ENCODE results near the gene JDP2.

The JDP2 gene

DNA sequence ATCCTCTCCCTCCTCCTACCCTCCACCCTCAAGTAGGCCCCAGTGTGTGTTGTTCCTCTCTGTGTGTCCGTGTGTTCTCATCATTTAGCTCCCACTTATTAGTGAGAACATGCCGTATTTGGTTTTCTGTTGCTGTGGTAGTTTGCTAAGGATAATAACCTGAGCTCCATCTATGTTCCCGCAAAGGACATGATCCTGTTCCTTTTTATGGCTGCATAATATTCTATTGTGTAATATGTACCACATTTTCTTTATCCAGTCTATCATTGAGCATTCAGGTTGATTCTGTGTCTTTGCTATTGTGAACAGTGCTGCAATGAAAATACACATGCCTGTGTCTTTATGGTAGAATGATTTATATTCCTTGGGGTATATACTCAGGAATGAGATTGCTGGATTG is 30.5 kb downstream of the JDP2 start:
- H3K27ac ChIP-seq: peak overlapping the region in 3 of 11 experiments; percentile 40 to 62 (median 51); a peak in 6 of 22 replicates
- peak overlapping the region in 7 of 11 experiments; percentile 19 to 69 (median 46); a peak in 7 of 22 replicates for H3K9ac ChIP-seq
- H3K9me3 ChIP-seq (replicated peaks in 1 of 11): no peaks in the 10 kb centered on the region
- peak overlapping the region in 9 of 11 experiments; percentile 31 to 79 (median 74); a peak in 17 of 22 replicates for H3K4me2 ChIP-seq
- peaks cover 13 to 100% (median 87%) of the 10 kb centered on the region in 11 experiments; a peak in 18 of 22 replicates for H4K20me1 ChIP-seq
- no peaks in the 10 kb centered on the region for H3K27me3 ChIP-seq
- peaks cover 21 to 55% (median 50%) of the 10 kb centered on the region in 10 experiments for H3K4me1 ChIP-seq
- TF ChIP-seq Cebpa-rat (IDR thresholded peaks at IDR 0.05): no peak
- H3K36me3 ChIP-seq: peaks cover 14 to 97% (median 42%) of the 10 kb centered on the region in 11 experiments; a peak in 20 of 22 replicates
- no peak overlapping the region for H3K4me3 ChIP-seq

DNA sequence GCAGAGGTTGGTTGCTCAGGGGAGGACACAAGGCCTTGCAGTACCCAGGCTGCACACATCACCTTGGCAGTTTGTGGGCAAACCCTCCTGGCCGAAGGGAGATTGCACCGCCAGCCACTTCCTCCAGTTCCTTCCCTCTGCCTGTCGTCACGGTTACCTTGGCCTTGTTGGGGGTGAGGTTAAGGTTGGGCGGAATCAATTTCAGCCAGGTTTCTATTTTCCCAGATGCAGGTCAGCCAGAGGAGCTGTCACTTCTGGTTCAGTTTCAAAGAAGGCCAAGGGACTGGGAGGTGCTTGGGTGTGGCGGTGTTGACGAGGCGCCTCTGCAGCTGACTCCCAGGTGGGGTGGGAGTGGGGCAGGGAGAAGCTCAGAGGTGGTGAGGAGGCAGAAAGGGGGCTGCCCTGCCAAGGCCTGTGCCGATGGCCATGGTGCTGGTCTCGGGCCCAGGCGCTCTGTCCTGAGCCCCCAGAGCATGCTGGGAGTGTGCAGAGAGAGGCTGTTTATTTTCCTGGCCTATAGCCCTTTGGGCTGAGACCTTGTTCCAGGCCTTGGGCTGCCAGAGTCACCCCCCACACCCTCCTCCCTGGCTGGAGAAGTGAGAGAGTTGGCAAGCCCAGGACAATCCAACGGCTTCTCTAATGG is 31.4 kb downstream of the JDP2 start:
- Histone ChIP-seq H3K27ac (peak overlapping the region in 9 of 11 experiments; percentile 9 to 62 (median 37); a peak in 14 of 22 replicates), H3K27me3 (no peaks in the 10 kb centered on the region), H3K4me1 (peaks cover 13 to 49% (median 41%) of the 10 kb centered on the region in 10 experiments; a peak in 19 of 20 replicates), H3K36me3 (peaks cover 14 to 100% (median 50%) of the 10 kb centered on the region in 11 experiments; a peak in 20 of 22 replicates), H3K4me3 (no peak overlapping the region), H4K20me1 (peaks cover 13 to 100% (median 86%) of the 10 kb centered on the region in 11 experiments; a peak in 18 of 22 replicates), H3K4me2 (peak overlapping the region; percentile 2 to 79 (median 71); a peak in 19 of 22 replicates), H3K9ac (peak overlapping the region in 9 of 11 experiments; percentile 7 to 69 (median 46); a peak in 13 of 22 replicates), H3K9me3 (replicated peaks in 1 of 11) (no peaks in the 10 kb centered on the region)
- no peak for TF ChIP-seq Cebpa-rat (IDR thresholded peaks at IDR 0.05)

DNA sequence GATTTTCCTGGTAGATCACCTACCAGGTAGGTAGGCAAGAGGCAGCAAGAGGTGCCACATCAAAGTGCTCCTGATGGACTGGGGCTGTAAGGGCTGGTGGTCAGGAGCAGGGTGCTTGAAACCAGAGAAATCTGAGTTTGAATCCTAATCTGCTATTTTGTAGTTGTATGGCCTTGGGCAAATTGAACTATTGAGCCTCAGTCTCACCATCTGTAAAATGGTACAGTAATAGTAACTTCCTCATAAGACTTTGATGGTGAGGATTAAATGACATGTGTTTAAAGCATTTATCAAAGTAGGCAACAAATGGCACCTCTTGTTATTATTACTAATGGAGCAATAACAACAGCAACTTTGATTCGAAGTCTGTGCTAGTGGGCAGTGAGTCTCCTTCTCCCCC is 32.0 kb downstream of the JDP2 start:
- Histone ChIP-seq H3K4me2 (peak overlapping the region in 8 of 11 experiments; percentile 25 to 79 (median 72); a peak in 12 of 22 replicates), H3K36me3 (peaks cover 14 to 100% (median 56%) of the 10 kb centered on the region in 11 experiments), H3K4me3 (no peak overlapping the region), H4K20me1 (peaks cover 13 to 100% (median 84%) of the 10 kb centered on the region in 11 experiments; a peak in 18 of 22 replicates), H3K27me3 (no peaks in the 10 kb centered on the region), H3K4me1 (peaks cover 9 to 44% (median 36%) of the 10 kb centered on the region in 10 experiments; a peak in 19 of 20 replicates), H3K9ac (0 out of 22 replicates have a peak overlapping the region, but pooled peaks of 2 of the 11 experiments have one; percentile 46 to 47), H3K27ac (peak overlapping the region in 6 of 11 experiments; percentile 9 to 62 (median 36); a peak in 6 of 22 replicates), H3K9me3 (replicated peaks in 1 of 11) (no peaks in the 10 kb centered on the region)
- TF ChIP-seq Cebpa-rat (IDR thresholded peaks at IDR 0.05): no peak

DNA sequence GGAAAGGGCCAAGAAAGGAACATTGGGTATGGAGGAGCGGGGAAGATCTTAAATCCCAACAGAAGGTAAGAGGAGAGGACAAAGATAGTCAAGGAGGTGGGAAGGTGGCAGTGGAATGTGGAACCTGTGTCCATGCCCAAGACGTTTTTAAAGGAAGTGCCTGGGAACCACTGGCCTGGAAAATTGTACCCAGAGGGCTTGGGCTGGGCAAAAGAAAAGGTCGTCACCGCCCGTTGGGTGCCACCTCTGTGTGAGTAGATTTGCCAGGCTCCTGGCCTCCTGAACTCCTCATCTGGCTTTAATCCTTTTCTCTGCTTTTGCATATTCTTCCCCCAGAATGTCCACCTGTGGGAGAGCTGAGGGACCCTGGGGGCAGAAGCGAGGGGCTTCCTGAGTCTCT is 32.6 kb downstream of the JDP2 start:
- Histone ChIP-seq H4K20me1 (peaks cover 12 to 100% (median 83%) of the 10 kb centered on the region in 11 experiments; a peak in 18 of 22 replicates), H3K9ac (no peak overlapping the region), H3K4me3 (no peak overlapping the region), H3K36me3 (peaks cover 14 to 100% (median 61%) of the 10 kb centered on the region in 11 experiments), H3K27me3 (no peaks in the 10 kb centered on the region), H3K4me2 (peak overlapping the region in 7 of 11 experiments; percentile 8 to 79 (median 32); a peak in 7 of 22 replicates), H3K9me3 (replicated peaks in 1 of 11) (no peaks in the 10 kb centered on the region), H3K27ac (peak overlapping the region in 1 of 11 experiments; percentile 24; a peak in 1 of 22 replicates), H3K4me1 (peaks cover 6 to 38% (median 32%) of the 10 kb centered on the region in 10 experiments; a peak in 19 of 20 replicates)
- TF ChIP-seq Cebpa-rat (IDR thresholded peaks at IDR 0.05): no peak

DNA sequence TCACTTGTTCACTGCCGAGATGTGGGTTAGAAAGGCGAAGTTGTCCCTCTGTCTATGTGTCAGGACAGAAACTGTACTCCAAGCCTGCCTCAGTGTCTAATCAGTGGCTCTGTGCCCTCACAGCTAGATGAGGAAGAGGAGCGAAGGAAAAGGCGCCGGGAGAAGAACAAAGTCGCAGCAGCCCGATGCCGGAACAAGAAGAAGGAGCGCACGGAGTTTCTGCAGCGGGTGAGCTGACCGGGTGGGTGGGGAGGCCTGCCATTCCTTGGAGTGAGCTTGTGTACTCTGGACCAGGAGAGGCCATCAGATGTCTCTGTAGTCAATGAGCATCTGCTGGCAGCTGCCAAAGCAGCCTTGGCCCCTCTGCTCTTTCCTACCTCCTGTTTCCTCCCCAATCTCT is 33.5 kb downstream of the JDP2 start:
- Histone ChIP-seq H4K20me1 (peaks cover 12 to 100% (median 74%) of the 10 kb centered on the region in 11 experiments; a peak in 18 of 22 replicates), H3K4me1 (peaks cover 6 to 43% (median 31%) of the 10 kb centered on the region in 10 experiments; a peak in 18 of 20 replicates), H3K4me3 (no peak overlapping the region), H3K9ac (no peak overlapping the region; a peak in 1 of 22 replicates), H3K4me2 (0 out of 22 replicates have a peak overlapping the region, but pooled peaks of 2 of the 11 experiments have one; percentile 1 to 4), H3K36me3 (peaks cover 14 to 99% (median 56%) of the 10 kb centered on the region in 11 experiments), H3K27me3 (no peaks in the 10 kb centered on the region), H3K9me3 (replicated peaks in 1 of 11) (no peaks in the 10 kb centered on the region), H3K27ac (no peak overlapping the region)
- no peak for TF ChIP-seq Cebpa-rat (IDR thresholded peaks at IDR 0.05)

DNA sequence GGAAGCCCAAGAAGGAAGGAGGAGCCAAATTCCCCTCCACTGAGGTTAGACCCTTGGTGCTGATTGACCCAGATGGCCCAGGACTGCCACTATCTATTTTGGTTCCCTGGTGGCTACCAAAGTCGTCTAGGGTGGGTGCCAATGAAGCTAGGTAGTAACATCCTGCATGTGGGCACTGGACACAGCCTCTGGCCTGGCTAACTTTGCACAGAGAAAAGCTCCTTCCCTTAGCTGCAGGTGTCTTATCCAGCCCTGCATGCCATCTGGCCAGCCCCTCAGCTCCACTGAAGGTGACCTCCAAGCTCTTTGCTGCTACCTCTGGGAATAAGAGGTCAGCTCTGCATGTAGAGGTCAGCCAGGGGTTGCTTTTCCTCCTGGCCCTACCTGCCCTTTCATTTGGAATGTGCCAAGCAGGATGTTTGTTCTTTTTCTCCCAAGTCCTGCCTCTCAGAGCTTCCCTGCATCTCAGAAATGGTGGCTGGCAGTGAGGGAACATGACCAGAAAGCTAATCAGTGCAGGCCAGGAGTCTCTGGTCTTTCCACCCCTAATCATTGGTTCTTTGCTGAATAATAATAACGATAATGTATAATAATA is 34.0 kb downstream of the JDP2 start:
- Histone ChIP-seq H3K36me3 (peaks cover 14 to 99% (median 56%) of the 10 kb centered on the region in 11 experiments), H3K27me3 (no peaks in the 10 kb centered on the region), H3K4me2 (0 out of 22 replicates have a peak overlapping the region, but pooled peaks of 1 of the 11 experiments have one; percentile 1), H3K9me3 (replicated peaks in 1 of 11) (no peaks in the 10 kb centered on the region), H3K9ac (no peak overlapping the region), H4K20me1 (peaks cover 13 to 100% (median 69%) of the 10 kb centered on the region in 11 experiments; a peak in 18 of 22 replicates), H3K4me1 (peaks cover 6 to 48% (median 32%) of the 10 kb centered on the region in 10 experiments; a peak in 18 of 20 replicates), H3K4me3 (no peak overlapping the region), H3K27ac (no peak overlapping the region)
- TF ChIP-seq Cebpa-rat (IDR thresholded peaks at IDR 0.05): no peak

DNA sequence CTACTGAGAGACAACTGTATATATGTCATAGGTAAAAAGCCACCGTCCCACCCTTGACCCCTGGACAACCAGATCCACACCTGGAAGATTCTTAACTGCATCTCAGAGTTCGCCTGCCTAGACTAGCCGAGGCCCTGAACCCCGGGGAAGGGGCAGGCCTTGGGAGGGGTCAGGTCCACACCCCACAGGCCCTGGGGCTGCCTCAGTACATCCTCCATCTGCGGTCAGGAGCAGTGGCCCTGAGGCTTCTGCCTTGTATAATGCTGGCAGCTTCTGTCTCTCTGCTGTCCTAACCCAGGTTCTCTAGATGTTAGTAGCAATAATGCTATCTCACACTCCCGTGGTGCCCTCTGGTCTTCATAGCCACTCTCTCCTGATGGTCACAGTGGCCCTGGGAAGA is 36.8 kb downstream of the JDP2 start:
- H3K9me3 ChIP-seq (replicated peaks in 1 of 11): no peaks in the 10 kb centered on the region
- peaks cover 0 to 63% (median 33%) of the 10 kb centered on the region in 10 experiments; a peak in 15 of 20 replicates for H3K4me1 ChIP-seq
- no peak overlapping the region for H3K4me3 ChIP-seq
- H3K4me2 ChIP-seq: no peak overlapping the region
- H3K27ac ChIP-seq: no peak overlapping the region
- no peaks in the 10 kb centered on the region for H3K27me3 ChIP-seq
- H3K36me3 ChIP-seq: peaks cover 12 to 99% (median 76%) of the 10 kb centered on the region in 11 experiments
- no peak overlapping the region for H3K9ac ChIP-seq
- no peak for TF ChIP-seq Cebpa-rat (IDR thresholded peaks at IDR 0.05)
- peaks cover 5 to 100% (median 61%) of the 10 kb centered on the region in 11 experiments; a peak in 16 of 22 replicates for H4K20me1 ChIP-seq

DNA sequence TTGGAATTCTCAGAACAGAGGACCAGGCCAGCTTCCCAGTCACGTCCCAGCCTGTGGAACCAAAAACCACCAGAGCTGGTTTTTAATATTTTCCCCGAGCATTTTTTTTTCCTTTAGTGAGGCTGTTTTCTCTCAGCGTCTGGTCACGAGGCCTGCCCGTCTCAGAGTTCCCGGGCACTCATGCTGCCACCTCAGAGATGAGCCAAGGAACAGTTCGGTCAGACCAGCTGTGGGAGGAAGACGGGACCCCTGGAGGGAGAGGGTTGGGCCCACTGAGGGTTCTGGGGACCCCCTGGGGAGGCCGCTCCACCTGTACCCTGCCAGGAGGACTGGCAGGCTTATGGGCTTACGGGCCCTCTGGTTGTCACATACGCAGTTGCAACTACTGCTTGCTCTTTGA is 39.9 kb downstream of the JDP2 start:
- H3K9ac ChIP-seq: no peak overlapping the region
- peaks cover 0 to 53% (median 23%) of the 10 kb centered on the region in 10 experiments; a peak in 12 of 20 replicates for H3K4me1 ChIP-seq
- no peaks in the 10 kb centered on the region for H3K27me3 ChIP-seq
- H3K36me3 ChIP-seq: peaks cover 33 to 99% (median 79%) of the 10 kb centered on the region in 11 experiments
- H3K4me2 ChIP-seq: peak overlapping the region in 6 of 11 experiments; percentile 4 to 41 (median 19); a peak in 5 of 22 replicates
- H3K4me3 ChIP-seq: no peak overlapping the region
- no peak overlapping the region for H3K27ac ChIP-seq
- no peak for TF ChIP-seq Cebpa-rat (IDR thresholded peaks at IDR 0.05)
- H4K20me1 ChIP-seq: peaks cover 0 to 100% (median 40%) of the 10 kb centered on the region in 11 experiments; a peak in 14 of 22 replicates
- H3K9me3 ChIP-seq (replicated peaks in 1 of 11): no peaks in the 10 kb centered on the region

All from BLaER1 treated with 17β-estradiol and CSF1 and Interleukin-3, amounts not matched to agents 10 nM and 100 nM (cell line).